ENCODE data around the gene MMP24OS. TPM values are rescaled to one million over a fixed set of nuclear protein-coding genes. Genes with fewer than 3 reads are reported as not detected.

Gene MMP24OS
- total and polyA plus RNA-seq, 10 donors: 18.6 to 68.6 (median 39.6) TPM

GRCh38 chr20:35276408-35276807 is 1.5 kb downstream of the MMP24OS start:
- WGBS, 5 donors: 89 to 98% (median 91%) methylated on average over 6 of the region's 6 CpGs
- no peak for DNase-seq
- peak overlapping the region in 4 of 8 donors; percentile 60 to 89 (median 69) for H3K4me3 ChIP-seq
- peaks cover 0 to 85% (median 40%) of the 10 kb centered on the region in 6 donors for H3K36me3 ChIP-seq
- peaks cover 15 to 56% (median 28%) of the 10 kb centered on the region in 6 donors for H3K4me1 ChIP-seq
- TF ChIP-seq CTCF (IDR thresholded peaks at IDR 0.05 in 8 of 11, conservative IDR thresholded peaks at IDR 0.05 in 3 of 11): no peak
- intact Hi-C loops (cut with DNase I; ENCODE audit: low total_unique reads): no loop called here
- no peaks in the 10 kb centered on the region for H3K9me3 ChIP-seq
- peak overlapping the region; percentile 91 to 100 (median 99) for H3K27ac ChIP-seq
- H3K27me3 ChIP-seq (replicated peaks in 1 of 7): no peaks in the 10 kb centered on the region

DNA sequence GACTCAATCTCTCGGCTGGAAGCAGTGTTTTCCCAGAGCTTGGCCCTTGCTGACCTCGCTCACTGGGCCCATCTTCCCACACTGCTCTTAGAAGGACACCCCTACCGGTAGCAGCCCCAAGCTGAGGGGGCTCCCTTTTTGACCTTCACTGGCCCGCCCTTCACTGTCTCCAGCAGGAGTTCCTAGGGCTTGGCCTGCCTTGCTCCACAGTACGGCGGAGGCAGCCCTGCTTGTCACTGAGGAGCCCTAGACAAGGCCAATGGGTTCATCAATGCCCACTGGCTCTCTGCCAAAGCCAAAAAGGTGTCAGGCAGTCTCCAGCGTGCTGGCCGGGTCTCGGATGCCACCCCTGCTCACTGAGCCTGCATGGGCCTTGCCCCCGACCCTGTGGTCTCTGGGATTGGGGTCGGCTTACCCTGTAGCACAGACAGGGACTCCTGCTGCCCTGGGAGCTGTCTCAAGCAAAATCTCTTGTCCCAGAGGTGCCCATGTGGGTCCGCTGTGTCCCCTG is 2.1 kb downstream of the MMP24OS start:
- no peak overlapping the region for H3K4me3 ChIP-seq
- peak overlapping the region in 3 of 8 donors; percentile 99 to 100 (median 99) for H3K27ac ChIP-seq
- DNase-seq: no peak
- no peaks in the 10 kb centered on the region for H3K9me3 ChIP-seq
- H3K36me3 ChIP-seq: peaks cover 0 to 85% (median 44%) of the 10 kb centered on the region in 6 donors
- 87 to 93% (median 91%) methylated on average over 11 to 12 of the region's 12 CpGs for WGBS, 5 donors
- H3K27me3 ChIP-seq (replicated peaks in 1 of 7): no peaks in the 10 kb centered on the region
- intact Hi-C loops (cut with DNase I; ENCODE audit: low total_unique reads): no loop called here
- peaks cover 15 to 54% (median 28%) of the 10 kb centered on the region in 6 donors for H3K4me1 ChIP-seq
- TF ChIP-seq POLR2A (IDR thresholded peaks at IDR 0.05): no peak
- TF ChIP-seq CTCF (IDR thresholded peaks at IDR 0.05 in 8 of 11, conservative IDR thresholded peaks at IDR 0.05 in 3 of 11): no peak
- peak in 1 of 3 donors; percentile 49 for TF ChIP-seq POLR2AphosphoS5 (IDR thresholded peaks at IDR 0.05)

GRCh38 chr20:35274172-35275092 is 3.5 kb downstream of the MMP24OS start:
- Histone ChIP-seq H3K27ac (no peak overlapping the region), H3K36me3 (peaks cover 0 to 85% (median 35%) of the 10 kb centered on the region in 6 donors), H3K4me3 (no peak overlapping the region), H3K4me1 (peaks cover 15 to 46% (median 28%) of the 10 kb centered on the region in 6 donors), H3K9me3 (no peaks in the 10 kb centered on the region), H3K27me3 (replicated peaks in 1 of 7) (no peaks in the 10 kb centered on the region)
- no peak for TF ChIP-seq POLR2A (IDR thresholded peaks at IDR 0.05)
- peak in 2 of 3 donors; percentile 11 to 53 for TF ChIP-seq POLR2AphosphoS5 (IDR thresholded peaks at IDR 0.05)
- no peak for DNase-seq
- WGBS, 5 donors: 89 to 95% (median 94%) methylated on average over 23 to 24 of the region's 24 CpGs
- intact Hi-C loops (cut with DNase I; ENCODE audit: low total_unique reads): no loop called here

DNA sequence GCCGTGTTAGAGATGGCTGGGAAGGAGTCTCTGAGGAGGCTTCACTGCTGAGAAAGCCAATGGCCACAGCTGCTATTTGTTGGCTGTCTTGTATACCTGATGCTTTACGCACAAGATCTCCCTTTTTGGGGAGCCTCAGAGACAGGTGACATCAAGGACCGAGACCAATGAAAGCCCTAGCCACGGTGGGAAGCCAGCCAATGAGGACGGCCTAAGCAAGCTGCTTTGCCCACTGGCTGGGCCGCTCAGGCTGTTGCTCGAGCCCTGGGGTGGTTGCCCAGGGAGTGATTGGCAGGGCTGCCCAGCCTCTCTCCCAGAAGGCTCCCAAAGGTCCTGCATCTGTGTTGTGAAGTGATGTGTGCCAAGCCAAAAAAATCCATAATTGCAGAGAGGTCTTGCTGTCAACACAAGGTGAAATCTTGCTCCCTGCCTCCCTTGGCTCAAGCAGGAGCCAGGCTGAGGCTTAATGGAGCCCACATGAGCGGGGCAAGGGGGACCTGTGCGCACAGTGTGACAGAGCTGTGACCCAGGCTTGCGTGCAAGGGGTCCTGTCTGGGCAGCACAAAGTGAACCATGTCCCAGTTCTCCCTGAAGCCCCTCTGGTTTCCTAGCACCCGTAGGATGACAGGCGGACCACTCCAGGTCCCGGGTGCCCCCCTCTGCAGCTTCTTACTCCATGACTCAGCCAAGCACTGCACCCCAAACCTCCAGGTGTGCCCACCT is 4.3 kb downstream of the MMP24OS start:
- intact Hi-C loops (cut with DNase I; ENCODE audit: low total_unique reads): no loop called here
- no peaks in the 10 kb centered on the region for H3K27me3 ChIP-seq (replicated peaks in 1 of 7)
- no peak for DNase-seq
- no peak overlapping the region for H3K4me3 ChIP-seq
- TF ChIP-seq POLR2AphosphoS5 (IDR thresholded peaks at IDR 0.05): peak in 1 of 3 donors; percentile 36
- no peak for TF ChIP-seq CTCF (IDR thresholded peaks at IDR 0.05 in 8 of 11, conservative IDR thresholded peaks at IDR 0.05 in 3 of 11)
- TF ChIP-seq POLR2A (IDR thresholded peaks at IDR 0.05): no peak
- WGBS, 5 donors: 81 to 92% (median 86%) methylated on average over 10 to 13 of the region's 13 CpGs
- peaks cover 15 to 42% (median 28%) of the 10 kb centered on the region in 6 donors for H3K4me1 ChIP-seq
- peaks cover 0 to 85% (median 27%) of the 10 kb centered on the region in 6 donors for H3K36me3 ChIP-seq
- H3K27ac ChIP-seq: no peak overlapping the region
- H3K9me3 ChIP-seq: no peaks in the 10 kb centered on the region
